ENCODE data around the gene MAN2B2. TPM values are rescaled to one million over a fixed set of nuclear protein-coding genes. Genes with fewer than 3 reads are reported as not detected.
"Not testable (repeated sequence)": the region's sequence is repeated elsewhere in the genome, so short reads cannot be mapped to it uniquely, and the experiment has no call there.

MAN2B2 gene
- total RNA-seq, 3 donors from 2014 or later = 18.7 to 49.8 (median 19.6) TPM

GRCh38 chr4:6665320-6665654, 90.3 kb downstream of the MAN2B2 start:
- H3K4me1 ChIP-seq = no peaks in the 10 kb centered on the region
- DNase-seq (ENCODE audit: low spot score in 2 of 2) = no peak
- H3K27me3 ChIP-seq = no peaks in the 10 kb centered on the region
- H3K36me3 ChIP-seq = no peaks in the 10 kb centered on the region
- H3K27ac ChIP-seq = no peak overlapping the region
- TF ChIP-seq POLR2A (IDR thresholded peaks at IDR 0.05) = no peak
- TF ChIP-seq POLR2AphosphoS5 (IDR thresholded peaks at IDR 0.05) = no peak
- no peak for TF ChIP-seq CTCF (IDR thresholded peaks at IDR 0.05)
- intact Hi-C loops (cut with DNase I; ENCODE audit: low total_unique reads) = loop anchor here (5.0 kb wide), 1 partner anchor 643 kb away; no protein-coding TSS in a partner anchor
- no peaks in the 10 kb centered on the region for H3K9me3 ChIP-seq
- no peak overlapping the region for H3K4me3 ChIP-seq

GRCh38 chr4:6668391-6668790, 93.4 kb downstream of the MAN2B2 start:
- no peak for DNase-seq (ENCODE audit: low spot score in 2 of 2)
- TF ChIP-seq POLR2A (IDR thresholded peaks at IDR 0.05) = no peak
- TF ChIP-seq POLR2AphosphoS5 (IDR thresholded peaks at IDR 0.05) = no peak
- no peak for TF ChIP-seq CTCF (IDR thresholded peaks at IDR 0.05)
- no peaks in the 10 kb centered on the region for H3K36me3 ChIP-seq
- no peaks in the 10 kb centered on the region for H3K4me1 ChIP-seq
- H3K9me3 ChIP-seq = no peaks in the 10 kb centered on the region
- H3K27ac ChIP-seq = no peak overlapping the region
- H3K4me3 ChIP-seq = no peak overlapping the region
- no peaks in the 10 kb centered on the region for H3K27me3 ChIP-seq
- intact Hi-C loops (cut with DNase I; ENCODE audit: low total_unique reads) = loop anchor here (5.0 kb wide), 1 partner anchor 646 kb away; no protein-coding TSS in a partner anchor

GRCh38 chr4:6671648-6672047, 96.7 kb downstream of the MAN2B2 start:
- no peaks in the 10 kb centered on the region for H3K27me3 ChIP-seq
- H3K4me3 ChIP-seq = no peak overlapping the region
- H3K27ac ChIP-seq = no peak overlapping the region
- TF ChIP-seq POLR2AphosphoS5 (IDR thresholded peaks at IDR 0.05) (no peak), CTCF (IDR thresholded peaks at IDR 0.05) (no peak), POLR2A (IDR thresholded peaks at IDR 0.05) (no peak)
- H3K4me1 ChIP-seq = peaks cover 7 to 18% of the 10 kb centered on the region in 2 donors
- DNase-seq (ENCODE audit: low spot score in 2 of 2) = no peak
- intact Hi-C loops (cut with DNase I; ENCODE audit: low total_unique reads) = no loop called here
- no peaks in the 10 kb centered on the region for H3K36me3 ChIP-seq
- H3K9me3 ChIP-seq = no peaks in the 10 kb centered on the region

- TF ChIP-seq POLR2AphosphoS5 (IDR thresholded peaks at IDR 0.05) (no peak), CTCF (IDR thresholded peaks at IDR 0.05) (no peak), POLR2A (IDR thresholded peaks at IDR 0.05) (no peak)
- intact Hi-C loops (cut with DNase I; ENCODE audit: low total_unique reads) = no loop called here
- Histone ChIP-seq H3K27me3 (no peaks in the 10 kb centered on the region), H3K27ac (no peak overlapping the region), H3K9me3 (no peaks in the 10 kb centered on the region), H3K4me3 (no peak overlapping the region), H3K4me1 (peaks cover 7 to 23% of the 10 kb centered on the region in 2 donors), H3K36me3 (no peaks in the 10 kb centered on the region)
- DNase-seq (ENCODE audit: low spot score in 2 of 2) = no peak
Observed at GRCh38 chr4:6672131-6672530, 97.1 kb downstream of the MAN2B2 start.

GRCh38 chr4:6672541-6673190, 97.7 kb downstream of the MAN2B2 start:
- H3K9me3 ChIP-seq; DNase-seq (ENCODE audit: low spot score in 2 of 2); intact Hi-C loops (cut with DNase I; ENCODE audit: low total_unique reads); H3K27ac ChIP-seq; H3K27me3 ChIP-seq; H3K36me3 ChIP-seq: not testable (repeated sequence)
- H3K4me3 ChIP-seq = peak overlapping the region in 2 of 3 donors; percentile 81 to 96
- H3K4me1 ChIP-seq = peaks cover 7 to 24% of the 10 kb centered on the region in 2 donors

Other genes with a start within 250 kb of the MAN2B2 start
- gene PPP2R2C, start 102.6 kb upstream of the MAN2B2 start, total RNA-seq = under 1 TPM; 0.16 to 0.66 (median 0.44) TPM
- gene MRFAP1, start 65.5 kb downstream of the MAN2B2 start, total RNA-seq = 100 to 1,000 TPM; 119 to 172 (median 142) TPM
- gene S100P, start 118.7 kb downstream of the MAN2B2 start, total RNA-seq = under 1 TPM in 2 of 3 donors, not detected in 1; 0.29 to 0.98 TPM
- gene MRFAP1L1, start 134.7 kb downstream of the MAN2B2 start, total RNA-seq = 10 to 100 TPM; 48.0 to 78.0 (median 70.1) TPM
- 10 to 100 TPM; 18.9 to 23.6 (median 19.8) TPM for gene BLOC1S4, start 141.0 kb downstream of the MAN2B2 start, total RNA-seq
- 10 to 100 TPM; 31.5 to 40.8 (median 31.7) TPM for gene KIAA0232, start 207.5 kb downstream of the MAN2B2 start, total RNA-seq

Data from breast epithelium (tissue), 4 donors.